GM18507 (cell line): Measurements from ENCODE around the gene CELA3A.
"Not testable (repeated sequence)": the region's sequence is repeated elsewhere in the genome, so short reads cannot be mapped to it uniquely, and the experiment has no call there.

Experiments
- DNase-seq: peaks from one replicate; pipeline ENCODE4 v3.0.0; 2011; ENCODE audit warnings: low read depth; ENCODE audit not compliant: insufficient read length; ENCODE audit errors: extremely low spot score
- FAIRE-seq: peaks from 2 replicates; lab custom pipeline; 2011; peaks lifted over from hg19 to GRCh38; lab: Jason Lieb, UNC

Gene CELA3A

DNA sequence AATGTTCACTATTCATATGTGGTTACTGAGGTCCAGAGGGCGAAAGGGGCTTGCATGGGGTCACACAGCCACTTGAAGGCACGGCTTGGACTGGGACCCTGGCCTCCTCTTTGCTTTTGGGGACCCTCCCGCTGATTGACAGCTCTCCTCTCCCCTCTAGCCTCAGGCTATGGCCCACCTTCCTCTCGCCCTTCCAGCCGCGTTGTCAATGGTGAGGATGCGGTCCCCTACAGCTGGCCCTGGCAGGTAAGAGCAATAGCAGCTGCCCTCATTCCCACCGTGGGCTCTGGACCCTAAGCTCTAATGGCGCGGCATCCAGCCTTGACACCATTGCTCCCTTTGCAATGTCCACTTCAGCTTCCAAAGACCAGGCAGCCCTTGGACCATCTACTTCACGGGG is 23.2 kb upstream of the CELA3A start:
- FAIRE-seq, DNase-seq: not testable (repeated sequence)

DNA sequence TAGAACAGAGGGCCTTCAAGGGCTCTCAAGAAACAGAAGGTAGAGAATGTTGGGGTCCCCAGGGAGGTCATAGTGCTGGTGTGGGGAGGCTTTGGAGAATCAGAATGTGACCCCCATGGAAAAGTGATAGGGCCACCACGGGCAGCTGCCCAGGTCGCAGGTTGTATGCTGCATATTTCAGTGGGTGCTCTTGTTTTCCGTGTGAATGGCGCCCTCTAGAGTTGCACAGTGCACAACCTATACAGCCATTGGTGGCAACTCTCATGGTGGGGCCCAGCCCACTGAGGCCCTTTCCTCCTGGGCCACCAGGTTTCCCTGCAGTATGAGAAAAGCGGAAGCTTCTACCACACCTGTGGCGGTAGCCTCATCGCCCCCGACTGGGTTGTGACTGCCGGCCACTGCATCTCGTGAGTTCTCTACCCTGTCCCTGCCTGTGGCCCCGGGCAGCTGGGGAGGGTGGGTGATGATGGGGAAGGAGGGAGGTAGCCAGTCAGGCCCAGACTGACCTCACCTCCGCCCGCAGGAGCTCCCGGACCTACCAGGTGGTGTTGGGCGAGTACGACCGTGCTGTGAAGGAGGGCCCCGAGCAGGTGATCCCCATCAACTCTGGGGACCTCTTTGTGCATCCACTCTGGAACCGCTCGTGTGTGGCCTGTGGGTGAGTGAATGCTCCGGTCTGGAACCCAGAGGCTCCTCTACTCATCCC is 20.8 kb upstream of the CELA3A start:
- not testable (repeated sequence) for FAIRE-seq, DNase-seq

DNA sequence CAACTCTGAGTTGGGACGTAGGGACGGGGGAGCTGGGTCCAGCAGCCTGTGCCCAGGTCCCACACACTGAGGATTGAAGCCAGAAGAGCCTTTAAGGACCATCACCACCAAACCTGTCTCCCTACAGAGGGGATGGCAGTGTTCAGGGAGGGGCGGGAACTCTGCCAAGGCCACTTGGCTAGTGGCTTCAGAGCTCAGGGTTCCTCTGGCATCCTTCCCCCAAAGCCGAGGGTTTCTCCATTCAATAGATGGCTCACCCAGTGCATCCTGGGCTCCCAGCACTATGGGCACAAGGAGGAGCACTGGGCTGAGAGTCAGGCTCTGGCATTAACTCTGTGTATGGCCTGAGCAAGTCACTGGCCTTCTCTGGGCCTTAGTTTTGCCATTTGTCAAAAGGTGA is 20.2 kb upstream of the CELA3A start:
- not testable (repeated sequence) for DNase-seq, FAIRE-seq

GRCh38 chr1:21982122-21982521 is 19.3 kb upstream of the CELA3A start:
- not testable (repeated sequence) for FAIRE-seq, DNase-seq

- FAIRE-seq, DNase-seq: not testable (repeated sequence)
Measured at GRCh38 chr1:21983539-21983938, 17.9 kb upstream of the CELA3A start.

DNA sequence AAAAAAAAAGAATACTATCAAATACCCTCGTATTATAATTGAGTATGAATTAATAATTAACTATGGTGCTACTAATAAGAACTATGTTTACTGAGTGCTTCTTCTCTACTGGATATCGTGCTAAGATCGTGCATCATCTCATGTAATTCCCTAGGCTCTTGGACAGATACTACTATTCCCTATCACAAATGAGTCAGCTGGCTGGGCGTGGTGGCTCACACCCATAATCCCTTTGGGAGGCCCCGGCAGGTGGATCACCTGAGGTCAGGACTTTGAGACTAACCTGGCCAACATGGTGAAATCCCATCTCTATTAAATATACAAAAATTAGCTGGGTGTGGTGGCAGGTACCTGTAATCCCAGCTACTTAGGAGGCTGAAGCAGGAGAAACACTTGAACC is 15.6 kb upstream of the CELA3A start:
- FAIRE-seq, DNase-seq: not testable (repeated sequence)

DNA sequence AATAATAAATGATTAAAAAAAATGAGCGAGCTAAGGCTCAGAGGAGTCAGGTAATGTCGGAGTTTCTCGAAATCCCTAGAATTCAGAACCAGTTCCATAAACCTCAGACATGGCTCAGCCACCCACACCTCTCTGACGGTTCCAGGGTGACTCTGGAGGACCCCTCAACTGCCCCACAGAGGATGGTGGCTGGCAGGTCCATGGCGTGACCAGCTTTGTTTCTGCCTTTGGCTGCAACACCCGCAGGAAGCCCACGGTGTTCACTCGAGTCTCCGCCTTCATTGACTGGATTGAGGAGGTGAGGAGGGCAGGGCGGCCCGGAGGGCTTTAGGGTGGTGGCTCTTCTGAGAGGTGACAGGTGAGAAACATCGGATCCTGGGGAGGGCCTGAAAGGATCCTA is 15.1 kb upstream of the CELA3A start:
- FAIRE-seq, DNase-seq: not testable (repeated sequence)

GRCh38 chr1:21989672-21990393 is 11.6 kb upstream of the CELA3A start:
- not testable (repeated sequence) for DNase-seq, FAIRE-seq

DNA sequence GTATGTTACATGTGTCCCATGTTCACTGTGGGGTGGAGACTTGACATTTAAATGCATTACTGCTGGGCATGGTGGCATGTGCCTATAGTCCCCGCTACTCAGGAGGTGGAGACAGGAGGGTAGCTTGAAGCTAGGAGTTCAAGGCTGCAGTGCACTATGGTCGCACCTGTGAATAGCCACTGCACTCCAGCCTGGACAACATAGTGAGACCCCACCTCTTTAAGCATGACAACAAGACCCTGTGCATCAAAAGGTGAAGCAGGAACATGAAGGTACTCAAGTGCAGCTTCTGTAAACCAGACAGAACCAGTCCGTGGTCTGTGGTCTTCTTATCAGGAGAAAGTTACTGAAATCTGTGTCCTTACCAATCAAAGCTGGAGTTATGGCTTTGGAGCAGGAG is 9.3 kb upstream of the CELA3A start:
- DNase-seq, FAIRE-seq: not testable (repeated sequence)

GRCh38 chr1:21994716-21995115 is 6.7 kb upstream of the CELA3A start:
- DNase-seq, FAIRE-seq: not testable (repeated sequence)

DNA sequence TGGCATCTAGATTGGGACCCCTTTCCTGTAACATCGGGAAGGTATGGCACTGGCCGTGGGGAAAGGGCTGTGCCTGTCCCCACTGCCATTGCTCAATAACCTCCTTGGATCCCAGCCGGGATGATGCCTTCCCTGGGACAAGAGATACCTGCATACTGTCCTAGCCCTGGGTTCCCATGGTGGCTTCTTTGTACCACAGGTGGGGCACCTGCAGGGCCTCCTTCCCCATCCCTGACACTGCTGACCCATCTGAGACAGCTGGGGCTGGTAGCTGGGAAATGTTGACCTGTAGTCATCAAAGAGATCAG is 4.8 kb upstream of the CELA3A start:
- DNase-seq, FAIRE-seq: not testable (repeated sequence)

DNA sequence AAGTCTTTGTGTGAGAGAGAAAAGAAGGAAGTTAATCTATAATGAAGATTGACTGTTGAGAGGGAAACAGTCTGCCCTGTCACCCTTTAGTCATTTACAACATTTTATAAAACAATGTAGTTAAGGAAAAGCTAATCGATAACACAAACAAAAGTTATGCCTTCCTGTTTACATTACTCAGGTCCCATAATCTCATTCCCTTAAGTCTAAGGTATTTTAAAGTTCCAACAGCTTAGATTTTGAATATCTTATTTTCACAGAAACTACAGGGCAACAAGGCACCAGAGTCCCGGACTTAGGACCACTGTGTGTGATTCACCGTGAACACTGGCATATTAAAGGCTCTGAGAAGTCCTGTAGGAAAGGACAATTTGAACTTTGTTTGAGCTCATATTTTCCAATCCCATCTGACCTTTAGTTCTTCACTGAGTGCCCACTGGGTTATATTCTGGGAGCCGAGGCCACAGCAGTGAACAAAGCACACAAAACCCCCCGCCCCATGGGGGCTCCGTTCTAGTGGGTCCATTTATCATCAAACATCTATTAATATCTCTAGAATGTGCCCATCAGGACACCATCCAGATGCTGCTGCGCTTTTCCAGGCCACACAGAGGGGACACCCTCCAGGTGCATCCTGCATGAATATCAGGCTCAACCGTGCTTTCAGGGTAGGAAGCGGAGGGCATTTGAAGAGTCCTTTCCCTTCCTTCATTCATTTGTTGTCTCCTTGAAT is 3.4 kb upstream of the CELA3A start:
- not testable (repeated sequence) for FAIRE-seq, DNase-seq

DNA sequence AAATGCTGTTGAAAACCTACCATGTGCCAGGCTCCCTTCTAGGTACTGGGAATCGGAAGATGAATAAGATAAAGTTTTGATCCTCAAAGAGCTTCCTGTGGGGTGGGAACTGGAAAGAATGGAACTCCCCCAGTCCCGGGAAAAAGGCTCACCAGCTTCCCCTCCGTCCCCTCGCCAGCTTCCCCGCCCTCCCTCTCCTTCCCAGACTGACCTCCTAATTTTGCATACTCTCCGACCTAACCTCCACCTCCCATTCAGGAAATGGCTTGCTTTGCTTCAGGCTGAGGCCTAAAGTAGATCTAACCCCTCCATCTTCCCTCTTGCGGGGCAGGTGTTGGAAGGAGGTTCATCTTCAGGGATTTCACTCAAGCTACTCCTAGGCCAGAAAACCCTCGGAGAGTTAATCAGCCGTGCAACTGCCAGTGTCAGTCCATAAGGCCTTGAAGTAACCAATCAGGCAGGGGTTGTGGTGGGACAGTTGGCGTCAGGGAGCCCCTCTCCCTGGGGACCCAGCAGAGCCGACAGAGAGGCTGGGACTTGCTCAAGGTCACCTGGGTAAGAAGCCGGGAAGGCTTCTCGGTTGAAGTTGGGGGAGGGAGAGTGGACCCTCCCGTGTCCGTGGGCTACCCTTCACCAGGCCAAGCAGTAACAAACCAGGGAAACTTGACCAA is 2.7 kb upstream of the CELA3A start:
- not testable (repeated sequence) for DNase-seq, FAIRE-seq

DNA sequence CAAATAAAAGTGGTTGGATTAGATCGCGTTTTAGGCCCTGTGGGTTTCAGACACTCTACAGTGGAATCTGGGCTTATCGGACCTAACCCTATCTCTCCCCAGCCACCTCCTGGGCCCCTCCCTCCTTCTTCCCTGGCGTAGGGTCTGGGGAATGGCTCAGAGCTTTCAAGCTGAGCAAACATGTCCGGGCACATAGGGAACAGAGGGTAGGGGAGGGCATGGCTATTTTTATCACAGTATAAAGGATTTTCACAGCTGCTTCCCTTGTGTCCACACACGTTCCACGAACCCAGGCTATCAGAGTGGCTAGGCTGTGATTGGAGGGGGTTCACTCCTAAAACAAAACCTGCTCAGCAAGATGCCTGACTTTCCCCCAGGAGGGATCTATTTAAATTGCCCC is 1.8 kb upstream of the CELA3A start:
- FAIRE-seq, DNase-seq: not testable (repeated sequence)

GRCh38 chr1:22002461-22002860 is 1.0 kb downstream of the CELA3A start:
- FAIRE-seq, DNase-seq: not testable (repeated sequence)

GRCh38 chr1:22002875-22003274 is 1.4 kb downstream of the CELA3A start:
- FAIRE-seq, DNase-seq: not testable (repeated sequence)

- not testable (repeated sequence) for DNase-seq, FAIRE-seq
Measured at GRCh38 chr1:22003959-22004358, 2.5 kb downstream of the CELA3A start.

DNA sequence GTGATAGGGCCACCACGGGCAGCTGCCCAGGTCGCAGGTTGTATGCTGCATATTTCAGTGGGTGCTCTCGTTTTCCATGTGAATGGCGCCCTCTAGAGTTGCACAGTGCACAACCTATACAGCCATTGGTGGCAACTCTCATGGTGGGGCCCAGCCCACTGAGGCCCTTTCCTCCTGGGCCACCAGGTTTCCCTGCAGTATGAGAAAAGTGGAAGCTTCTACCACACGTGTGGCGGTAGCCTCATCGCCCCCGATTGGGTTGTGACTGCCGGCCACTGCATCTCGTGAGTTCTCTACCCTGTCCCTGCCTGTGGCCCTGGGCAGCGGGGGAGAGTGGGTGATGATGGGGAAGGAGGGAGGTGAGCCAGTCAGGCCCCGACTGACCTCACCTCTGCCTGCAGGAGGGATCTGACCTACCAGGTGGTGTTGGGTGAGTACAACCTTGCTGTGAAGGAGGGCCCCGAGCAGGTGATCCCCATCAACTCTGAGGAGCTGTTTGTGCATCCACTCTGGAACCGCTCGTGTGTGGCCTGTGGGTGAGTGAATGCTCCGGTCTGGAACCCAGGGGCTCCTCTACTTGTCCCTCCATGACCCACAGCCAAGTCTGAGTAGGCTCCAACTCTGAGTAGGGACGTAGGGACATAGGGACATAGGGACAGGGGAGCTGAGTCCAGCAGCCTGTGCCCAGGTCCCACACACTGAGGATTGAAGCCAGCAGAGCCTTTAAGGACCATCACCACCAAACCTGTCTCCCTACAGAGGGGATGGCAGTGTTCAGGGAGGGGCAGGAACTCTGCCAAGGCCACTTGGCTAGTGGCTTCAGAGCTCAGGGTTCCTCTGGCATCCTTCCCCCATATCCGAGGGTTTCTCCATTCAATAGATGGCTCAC is 4.0 kb downstream of the CELA3A start:
- not testable (repeated sequence) for DNase-seq, FAIRE-seq

- DNase-seq, FAIRE-seq: not testable (repeated sequence)
Measured at GRCh38 chr1:22006736-22007135, 5.3 kb downstream of the CELA3A start.
